ENCODE results near the gene DLL1. TPM values are rescaled to one million over a fixed set of nuclear protein-coding genes. Genes with fewer than 3 reads are reported as not detected.

Gene DLL1
- total and polyA plus RNA-seq, 4 experiments from 2014 or later: 0.07 to 3.4 (median 1.7) TPM; not detected in 1

DNA sequence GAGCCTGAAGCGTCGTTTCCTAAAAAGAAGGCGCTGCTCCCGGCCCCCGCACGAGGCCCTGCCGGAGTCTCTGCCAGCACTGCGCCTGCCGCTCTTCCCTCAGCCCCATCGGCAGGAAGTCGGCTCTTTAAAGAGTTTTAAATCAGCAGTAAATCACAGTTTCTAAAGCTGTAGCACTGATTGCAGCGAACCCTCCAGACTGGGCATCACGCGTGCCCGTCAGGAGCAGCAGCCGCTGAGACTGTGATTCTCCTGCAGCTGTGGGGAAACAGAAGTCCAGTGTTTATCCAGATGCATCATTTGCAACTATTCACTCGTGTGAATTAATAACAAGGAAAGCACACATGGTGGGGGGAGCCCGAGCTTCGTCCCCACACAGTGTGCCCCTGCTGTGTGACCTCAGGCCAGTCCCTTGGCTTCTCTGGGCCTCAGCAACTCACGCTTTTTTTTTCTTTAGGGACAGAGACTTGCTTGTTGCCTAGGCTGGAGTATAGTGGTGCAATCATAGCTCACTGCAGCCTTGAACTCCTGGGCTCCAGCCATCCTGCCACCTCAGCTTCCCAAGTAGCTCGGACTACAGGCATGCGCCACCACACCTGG is 28.3 kb downstream of the DLL1 start:
- no peak overlapping the region for H3K27ac Mint-ChIP-seq
- no peaks in the 10 kb centered on the region for H3K27me3 ChIP-seq (ENCODE audit: insufficient read depth, low read length)
- peaks cover 4 to 10% of the 10 kb centered on the region in 2 donors for H3K27me3 Mint-ChIP-seq
- H3K36me3 Mint-ChIP-seq: no peaks in the 10 kb centered on the region
- H3K4me3 ChIP-seq (ENCODE audit: low read length in 2 of 2): no peak overlapping the region
- H3K4me1 ChIP-seq (ENCODE audit: insufficient read depth, low read length): no peaks in the 10 kb centered on the region
- no peaks in the 10 kb centered on the region for H3K9me3 ChIP-seq (ENCODE audit: control insufficient read depth in 1 of 2, low read length in 2 of 2)
- no peaks in the 10 kb centered on the region for H3K4me1 Mint-ChIP-seq
- ChIA-PET CTCF (ENCODE audit: partially characterized antibody) (interaction anchor here (0.7 kb wide), 1 partner anchor 9 kb away, joined by 3 read pairs; no protein-coding TSS in a partner anchor), POLR2A (ENCODE audit: partially characterized antibody) (no interaction called here)
- H3K27ac ChIP-seq (ENCODE audit: low read depth, low read length): no peak overlapping the region
- H3K4me3 Mint-ChIP-seq: no peak overlapping the region
- H3K36me3 ChIP-seq (ENCODE audit: insufficient read depth, low read length): no peaks in the 10 kb centered on the region
- intact Hi-C loops (cut with micrococcal nuclease): no loop called here
- DNase-seq: no peak
- peaks cover 0 to 2% (median 0%) of the 10 kb centered on the region in 8 donors for H3K9me3 Mint-ChIP-seq

DNA sequence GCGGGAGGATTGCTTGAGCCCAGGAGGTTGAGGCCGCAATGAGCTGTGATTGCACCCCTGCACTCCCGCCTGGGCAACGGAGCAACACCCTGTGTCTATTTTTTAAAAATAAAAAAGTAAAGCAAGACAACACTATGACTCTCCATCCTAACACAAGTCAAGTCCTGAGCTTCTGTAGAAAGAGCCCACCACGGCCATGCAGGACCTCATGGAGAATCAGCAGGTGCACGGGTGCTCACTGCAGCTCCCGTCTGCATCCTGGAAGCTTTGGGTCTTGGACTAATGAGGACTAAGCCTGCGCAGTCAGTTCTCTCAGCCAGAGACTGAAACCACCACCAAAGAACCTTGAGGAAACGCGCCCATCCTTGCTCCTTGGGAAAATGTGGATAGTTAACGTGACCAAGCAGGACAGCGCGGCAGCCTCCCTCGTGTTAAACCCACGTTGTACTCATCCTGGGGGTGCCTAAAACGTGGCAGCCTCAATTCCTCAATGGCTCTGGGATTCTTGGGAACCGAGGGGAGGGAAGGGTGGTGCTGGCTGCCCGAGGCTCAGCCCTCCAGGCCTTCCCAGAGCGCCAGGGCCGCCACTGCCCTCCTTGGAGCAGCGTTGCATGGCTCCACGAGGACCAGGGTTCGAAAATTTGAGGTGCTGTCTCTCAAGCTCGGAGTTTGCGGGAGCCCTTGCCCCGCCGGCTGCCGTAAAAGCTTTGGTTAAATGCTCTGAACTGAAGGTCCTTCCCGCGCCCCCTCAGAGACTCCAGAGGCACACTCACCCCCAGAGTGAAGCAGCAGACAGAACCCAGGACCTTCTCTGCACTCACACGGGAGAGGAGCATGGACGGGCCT is 29.0 kb downstream of the DLL1 start:
- Mint-ChIP-seq H3K36me3 (no peaks in the 10 kb centered on the region), H3K4me1 (no peaks in the 10 kb centered on the region), H3K27ac (no peak overlapping the region), H3K4me3 (no peak overlapping the region), H3K27me3 (peaks cover 6 to 10% of the 10 kb centered on the region in 2 donors), H3K9me3 (peaks cover 0 to 2% (median 0%) of the 10 kb centered on the region in 8 donors)
- intact Hi-C loops (cut with micrococcal nuclease): no loop called here
- ChIA-PET CTCF (ENCODE audit: partially characterized antibody) (no interaction called here), POLR2A (ENCODE audit: partially characterized antibody) (no interaction called here)
- H3K27me3 ChIP-seq (ENCODE audit: insufficient read depth, low read length): no peaks in the 10 kb centered on the region
- H3K4me1 ChIP-seq (ENCODE audit: insufficient read depth, low read length): no peaks in the 10 kb centered on the region
- DNase-seq: no peak
- H3K36me3 ChIP-seq (ENCODE audit: insufficient read depth, low read length): no peaks in the 10 kb centered on the region
- no peaks in the 10 kb centered on the region for H3K9me3 ChIP-seq (ENCODE audit: control insufficient read depth in 1 of 2, low read length in 2 of 2)
- H3K27ac ChIP-seq (ENCODE audit: low read depth, low read length): no peak overlapping the region
- H3K4me3 ChIP-seq (ENCODE audit: low read length in 2 of 2): no peak overlapping the region

DNA sequence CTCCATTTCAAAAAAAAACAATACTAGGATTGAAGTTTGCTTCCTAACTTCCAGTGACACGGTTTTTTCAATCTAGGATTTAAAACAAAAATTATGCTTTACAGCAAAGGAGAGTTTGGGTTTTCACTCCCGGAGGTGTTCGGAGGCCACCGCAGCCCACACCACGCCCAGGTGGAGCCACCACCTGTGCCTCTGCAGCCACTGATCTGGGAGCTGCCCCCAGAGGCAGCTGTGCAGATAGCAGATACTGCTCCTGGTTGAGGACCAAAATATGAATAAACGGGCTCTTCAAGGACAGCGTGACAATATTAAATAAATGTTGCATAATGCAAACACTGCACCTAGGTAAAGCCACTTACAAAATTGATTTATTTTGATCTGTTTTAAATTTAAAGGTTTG is 30.2 kb downstream of the DLL1 start:
- H3K4me3 ChIP-seq (ENCODE audit: low read length in 2 of 2): no peak overlapping the region
- Mint-ChIP-seq H3K9me3 (peaks cover 0 to 2% (median 0%) of the 10 kb centered on the region in 8 donors), H3K27ac (no peak overlapping the region), H3K27me3 (peaks cover 6 to 10% of the 10 kb centered on the region in 2 donors), H3K4me3 (no peak overlapping the region), H3K36me3 (no peaks in the 10 kb centered on the region), H3K4me1 (no peaks in the 10 kb centered on the region)
- H3K9me3 ChIP-seq (ENCODE audit: control insufficient read depth in 1 of 2, low read length in 2 of 2): no peaks in the 10 kb centered on the region
- intact Hi-C loops (cut with micrococcal nuclease): no loop called here
- no peak for DNase-seq
- ChIA-PET POLR2A (ENCODE audit: partially characterized antibody) (no interaction called here), CTCF (ENCODE audit: partially characterized antibody) (interaction anchor here (0.9 kb wide), 1 partner anchor 33 kb away, joined by 3 read pairs; no protein-coding TSS in a partner anchor)
- H3K36me3 ChIP-seq (ENCODE audit: insufficient read depth, low read length): no peaks in the 10 kb centered on the region
- H3K27me3 ChIP-seq (ENCODE audit: insufficient read depth, low read length): no peaks in the 10 kb centered on the region
- H3K27ac ChIP-seq (ENCODE audit: low read depth, low read length): no peak overlapping the region
- no peaks in the 10 kb centered on the region for H3K4me1 ChIP-seq (ENCODE audit: insufficient read depth, low read length)

DNA sequence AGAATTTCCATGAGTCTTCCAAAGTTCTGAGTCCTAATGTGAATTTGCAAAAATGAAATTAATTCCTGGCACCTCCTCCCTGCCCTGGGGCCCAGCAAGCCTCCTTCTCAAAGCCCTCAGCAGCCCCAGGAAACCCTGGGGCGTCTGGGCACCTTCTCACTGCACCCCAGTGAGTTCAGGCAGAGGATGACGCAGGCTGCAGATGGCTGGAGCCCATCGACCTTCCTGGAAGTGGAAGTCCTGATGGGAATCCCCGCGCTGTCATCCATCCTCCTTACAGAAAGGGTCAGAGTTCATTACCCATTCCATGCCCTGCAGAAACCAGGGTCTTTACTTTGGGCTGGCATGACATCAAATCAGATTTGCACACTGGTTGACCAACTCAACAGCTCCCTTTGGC is 31.6 kb downstream of the DLL1 start:
- Histone ChIP-seq H3K9me3 (ENCODE audit: control insufficient read depth in 1 of 2, low read length in 2 of 2) (no peaks in the 10 kb centered on the region), H3K27ac (ENCODE audit: low read depth, low read length) (no peak overlapping the region), H3K27me3 (ENCODE audit: insufficient read depth, low read length) (no peaks in the 10 kb centered on the region), H3K36me3 (ENCODE audit: insufficient read depth, low read length) (no peaks in the 10 kb centered on the region), H3K4me1 (ENCODE audit: insufficient read depth, low read length) (no peaks in the 10 kb centered on the region), H3K4me3 (ENCODE audit: low read length in 2 of 2) (no peak overlapping the region)
- no peak overlapping the region for H3K27ac Mint-ChIP-seq
- no peak for DNase-seq
- H3K36me3 Mint-ChIP-seq: no peaks in the 10 kb centered on the region
- H3K9me3 Mint-ChIP-seq: peaks cover 0 to 2% (median 0%) of the 10 kb centered on the region in 8 donors
- no peaks in the 10 kb centered on the region for H3K4me1 Mint-ChIP-seq
- peaks cover 7 to 10% of the 10 kb centered on the region in 2 donors for H3K27me3 Mint-ChIP-seq
- intact Hi-C loops (cut with micrococcal nuclease): no loop called here
- no peak overlapping the region for H3K4me3 Mint-ChIP-seq
- ChIA-PET POLR2A (ENCODE audit: partially characterized antibody) (no interaction called here), CTCF (ENCODE audit: partially characterized antibody) (no interaction called here)

DNA sequence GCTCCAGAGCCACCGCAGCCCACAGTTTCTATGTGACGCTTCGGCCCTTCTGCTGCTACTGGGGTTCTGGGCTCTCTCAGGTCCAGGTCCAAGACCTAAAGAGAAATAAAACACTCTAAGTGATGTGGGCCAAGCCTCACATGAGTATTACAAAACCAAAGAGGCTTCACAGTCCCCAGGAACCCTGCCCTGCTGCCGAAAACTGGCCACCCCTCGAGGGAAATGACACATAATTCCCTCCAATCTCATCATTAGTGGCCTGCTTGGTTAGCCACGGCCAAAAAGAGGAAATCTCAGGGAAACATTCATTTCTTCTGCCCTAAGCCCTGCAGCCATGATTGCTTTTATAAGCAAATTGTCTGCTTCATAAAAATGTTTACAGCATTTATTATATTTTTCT is 32.5 kb downstream of the DLL1 start:
- Mint-ChIP-seq H3K36me3 (no peaks in the 10 kb centered on the region), H3K27me3 (peaks cover 6 to 7% of the 10 kb centered on the region in 2 donors), H3K4me1 (no peaks in the 10 kb centered on the region), H3K9me3 (peaks cover 0 to 2% (median 0%) of the 10 kb centered on the region in 8 donors), H3K4me3 (no peak overlapping the region), H3K27ac (no peak overlapping the region)
- Histone ChIP-seq H3K27me3 (ENCODE audit: insufficient read depth, low read length) (no peaks in the 10 kb centered on the region), H3K4me3 (ENCODE audit: low read length in 2 of 2) (no peak overlapping the region), H3K27ac (ENCODE audit: low read depth, low read length) (no peak overlapping the region), H3K9me3 (ENCODE audit: control insufficient read depth in 1 of 2, low read length in 2 of 2) (no peaks in the 10 kb centered on the region), H3K4me1 (ENCODE audit: insufficient read depth, low read length) (no peaks in the 10 kb centered on the region), H3K36me3 (ENCODE audit: insufficient read depth, low read length) (no peaks in the 10 kb centered on the region)
- CTCF ChIA-PET (ENCODE audit: partially characterized antibody): no interaction called here
- DNase-seq: no peak
- POLR2A ChIA-PET (ENCODE audit: partially characterized antibody): no interaction called here
- intact Hi-C loops (cut with micrococcal nuclease): no loop called here

DNA sequence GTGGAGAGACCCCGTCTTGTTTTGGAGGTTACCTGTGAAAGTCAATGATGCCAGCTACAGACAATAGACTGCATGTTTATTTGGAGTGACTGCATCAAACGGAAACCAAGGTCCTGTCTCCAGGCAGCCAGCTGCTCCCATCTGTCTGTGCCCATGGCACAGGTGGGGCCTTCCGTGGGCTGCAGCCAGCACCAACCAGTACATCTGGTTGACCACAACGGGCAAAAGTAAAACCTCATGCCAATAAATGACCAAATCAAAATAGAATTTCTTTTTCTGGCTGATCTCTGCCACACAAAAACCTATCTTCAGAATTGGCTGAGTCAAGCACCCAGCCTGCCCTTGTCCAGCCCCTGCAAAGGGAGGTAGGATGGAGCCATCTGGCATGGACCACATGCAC is 33.5 kb downstream of the DLL1 start:
- no peaks in the 10 kb centered on the region for H3K27me3 ChIP-seq (ENCODE audit: insufficient read depth, low read length)
- Mint-ChIP-seq H3K27me3 (peaks cover 5% of the 10 kb centered on the region in 2 donors), H3K4me3 (no peak overlapping the region), H3K9me3 (peaks cover 0 to 2% (median 0%) of the 10 kb centered on the region in 8 donors), H3K4me1 (no peaks in the 10 kb centered on the region), H3K27ac (no peak overlapping the region), H3K36me3 (no peaks in the 10 kb centered on the region)
- no peak for DNase-seq
- H3K36me3 ChIP-seq (ENCODE audit: insufficient read depth, low read length): no peaks in the 10 kb centered on the region
- CTCF ChIA-PET (ENCODE audit: partially characterized antibody): no interaction called here
- intact Hi-C loops (cut with micrococcal nuclease): no loop called here
- no peak overlapping the region for H3K4me3 ChIP-seq (ENCODE audit: low read length in 2 of 2)
- POLR2A ChIA-PET (ENCODE audit: partially characterized antibody): no interaction called here
- no peaks in the 10 kb centered on the region for H3K4me1 ChIP-seq (ENCODE audit: insufficient read depth, low read length)
- H3K9me3 ChIP-seq (ENCODE audit: control insufficient read depth in 1 of 2, low read length in 2 of 2): no peaks in the 10 kb centered on the region
- H3K27ac ChIP-seq (ENCODE audit: low read depth, low read length): no peak overlapping the region

DNA sequence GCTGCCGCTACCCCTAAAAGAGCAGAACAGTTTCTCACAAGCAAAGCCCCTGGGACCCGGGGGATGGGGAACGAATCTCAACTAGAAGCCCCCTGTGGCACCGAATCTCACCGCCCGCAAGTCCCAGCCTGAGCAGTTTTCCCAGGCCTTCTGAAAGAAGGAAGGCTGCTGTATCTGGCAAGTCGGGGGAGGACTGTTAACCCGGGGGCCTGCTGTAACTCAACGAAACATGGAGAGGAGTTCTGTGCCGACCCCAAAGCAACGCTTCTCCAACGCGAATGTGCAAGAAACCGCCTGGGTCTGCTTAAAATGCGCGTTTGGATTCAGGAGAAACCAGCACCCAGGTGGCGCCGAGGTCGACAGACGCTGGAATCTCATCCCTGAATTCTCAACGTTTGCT is 34.2 kb downstream of the DLL1 start:
- no peaks in the 10 kb centered on the region for H3K36me3 Mint-ChIP-seq
- Histone ChIP-seq H3K4me1 (ENCODE audit: insufficient read depth, low read length) (no peaks in the 10 kb centered on the region), H3K9me3 (ENCODE audit: control insufficient read depth in 1 of 2, low read length in 2 of 2) (no peaks in the 10 kb centered on the region), H3K36me3 (ENCODE audit: insufficient read depth, low read length) (no peaks in the 10 kb centered on the region), H3K4me3 (ENCODE audit: low read length in 2 of 2) (no peak overlapping the region), H3K27ac (ENCODE audit: low read depth, low read length) (no peak overlapping the region), H3K27me3 (ENCODE audit: insufficient read depth, low read length) (no peaks in the 10 kb centered on the region)
- no peak for DNase-seq
- H3K9me3 Mint-ChIP-seq: peaks cover 0 to 2% (median 0%) of the 10 kb centered on the region in 8 donors
- H3K4me3 Mint-ChIP-seq: no peak overlapping the region
- POLR2A ChIA-PET (ENCODE audit: partially characterized antibody): no interaction called here
- H3K27ac Mint-ChIP-seq: no peak overlapping the region
- intact Hi-C loops (cut with micrococcal nuclease): no loop called here
- H3K4me1 Mint-ChIP-seq: no peaks in the 10 kb centered on the region
- H3K27me3 Mint-ChIP-seq: peaks cover 5 to 7% of the 10 kb centered on the region in 2 donors
- CTCF ChIA-PET (ENCODE audit: partially characterized antibody): no interaction called here

Measured in CD4-positive, alpha-beta memory T cell (primary cell).